Heart right ventricle (tissue), 16 donors: Measurements from ENCODE around the gene CHST2. TPM values are rescaled to one million over a fixed set of nuclear protein-coding genes. Genes with fewer than 3 reads are reported as not detected.
"Not testable (repeated sequence)": the region's sequence is repeated elsewhere in the genome, so short reads cannot be mapped to it uniquely, and the experiment has no call there.

Source experiments
- ATAC-seq, 8 donors: fragments of 200-7000 bp; cut with Tn5 transposase; one replicate each; pipeline ENCODE4 v1.9.1; 2020; ENCODE audit warnings: mild to moderate bottlenecking in 8 of 8, moderate library complexity in 8 of 8, moderate number of reproducible peaks in 1 of 8
- DNase-seq, 2 donors: peaks; one replicate each; pipeline ENCODE4 v3.0.0-alpha.2; 2020
- H3K27ac ChIP-seq, 10 donors: fragments of 200-600 bp; sonication (generic) in 2 of 10; one replicate each; pipeline versions ENCODE4 v1.5.0 to v1.8.0; 2020 to 2022; ENCODE audit warnings: mild to moderate bottlenecking in 3 of 10
- H3K27me3 ChIP-seq, 7 donors: fragments of 200-600 bp; one replicate each; pipeline ENCODE4 v1.8.0; 2021 to 2022; ENCODE audit warnings: mild to moderate bottlenecking in 2 of 7
- H3K36me3 ChIP-seq, 9 donors: fragments of 200-600 bp; sonication (generic) in 1 of 9; one replicate each; pipeline versions ENCODE4 v1.5.0 to v1.8.0; 2020 to 2022; ENCODE audit warnings: mild to moderate bottlenecking in 2 of 9
- H3K4me1 ChIP-seq, 9 donors: fragments of 200-600 bp; sonication (generic) in 1 of 9; one replicate each; pipeline versions ENCODE4 v1.5.0 to v1.8.0; 2020 to 2022; ENCODE audit warnings: mild to moderate bottlenecking in 4 of 9
- H3K4me3 ChIP-seq, 10 donors: fragments of 200-600 bp; sonication (generic) in 2 of 10; one replicate each; pipeline versions ENCODE4 v1.5.0 to v1.8.0; 2020 to 2022; ENCODE audit warnings: mild to moderate bottlenecking in 7 of 10, moderate library complexity in 2 of 10
- H3K9me3 ChIP-seq, 11 donors: fragments of 200-600 bp in 10 of 11; sonication (generic) in 2 of 11; one replicate each; pipeline versions ENCODE4 v1.5.0 to v1.8.0; 2013 to 2022; ENCODE audit warnings: mild to moderate bottlenecking in 2 of 11, control low read depth in 1 of 11, moderate library complexity in 1 of 11
- CTCF ChIP-seq, 9 donors: fragments of 200-600 bp; sonication (generic) in 2 of 9; IDR thresholded peaks; one replicate each; pipeline versions ENCODE4 v1.5.0 to v1.8.0; 2021 to 2022; ENCODE audit warnings: antibody characterized with exemption in 9 of 9, mild to moderate bottlenecking in 5 of 9, moderate library complexity in 1 of 9
- WGBS, 2 donors: extraction: QIAGEN DNeasy Blood & Tissue Kit; methylation state at CpG; one replicate each; pipeline ENCODE4 v1.1.7; 2013; ENCODE audit warnings: inconsistent platforms in 1 of 2; 5-methylcytosine and 5-hydroxymethylcytosine counted together
- intact Hi-C, 10 donors: fragments of 100-400 bp; cut with DNase I; formaldehyde crosslinking; loops; one replicate each; pipeline versions ENCODE4 v1.11.1 to v1.14.2; 2022
- long read RNA-seq, 3 donors: library from polyadenylated mRNA; unstranded; transcript quantifications; one replicate each; pipeline ENCODE4 v2.0.0, GENCODE V29; 2020 to 2021
- polyA plus RNA-seq, 2 donors: library from polyadenylated mRNA; stranded (reverse); fragments of 200-250 nt; gene quantifications; one replicate each; pipeline ENCODE4 v1.2.3, GENCODE V29; 2013
- total RNA-seq, 10 donors: library from RNA; stranded (reverse); fragmentation: NEBNext Ultra II Directional in 3 of 10; extraction: Animal tissue kit (Norgen Biotek cat#: 25700) in 3 of 10; gene quantifications; one replicate each; pipeline versions ENCODE4 v1.2.1 to v1.2.4, GENCODE V29; 2021 to 2023
- donor health status: Arrhythmogenic right ventricular cardiomyopathy.
- donor health status: ischemic (EF 13 %, LVEDD 7.1; RV severe dilation, severe dysfunction).
- donor health status: healthy with polysubstance abuse.
- donor health status: DM: no; HTN: yes; CAD: no.
- donor health status: DM: no; HTN: no; CAD: no.
- donor health status: ischemic (EF 25% LVEDD 6.9; RV normal size, moderate dysfunction).
- donor health status: ischemic (EF 25% LVEDD 5.7; RV mildly dilated, moderate dysfunction).
- donor health status: healthy.
- donor health status: DM: yes; HTN: yes; CAD: no.
- donor health status: Ischemic cardiomyopathy.
- donor health status: ischemic (EF 35%, LVEDD 5.7; RV mildly dilated, moderate dysfunction).
- donor health status: nonischemic (EF 11% LVEDD 7.7; RV severe dilation, severe dysfunction).
- donor health status: DM: yes; HTN: yes; CAD: no.
- donor health status: PGD.
- donor health status: ischemic (EF 29% LVEDD 5.4; RV normal size, mild dysfunction).
- donor health status: nonischemic (EF 23%, LVEDD 6.1; RV moderate dilation, normal function).

Gene CHST2
- total RNA-seq (1 to 10 TPM in 9 of 10 donors, under 1 TPM in 1; 0.89 to 7.0 (median 1.7) TPM), polyA plus RNA-seq (1 to 10 TPM in 1 of 2 donors, under 1 TPM in 1; 0.44 to 2.8 TPM)
- long read RNA-seq, donor 1, full-length matches to known transcripts = 1 of 1 reads
- long read RNA-seq, donor 1, partial matches to known transcripts = 0 of 1 reads
- long read RNA-seq, donor 1, other reads (novel, unspliced or antisense) = 0 of 1 reads
- long read RNA-seq, donor 2, full-length matches to known transcripts = 2 of 10 reads
- long read RNA-seq, donor 2, partial matches to known transcripts = 0 of 10 reads
- long read RNA-seq, donor 2, other reads (novel, unspliced or antisense) = 8 of 10 reads
- long read RNA-seq, donor 3, partial matches to known transcripts = 2 of 3 reads
- long read RNA-seq, donor 3, other reads (novel, unspliced or antisense) = 1 of 3 reads

DNA sequence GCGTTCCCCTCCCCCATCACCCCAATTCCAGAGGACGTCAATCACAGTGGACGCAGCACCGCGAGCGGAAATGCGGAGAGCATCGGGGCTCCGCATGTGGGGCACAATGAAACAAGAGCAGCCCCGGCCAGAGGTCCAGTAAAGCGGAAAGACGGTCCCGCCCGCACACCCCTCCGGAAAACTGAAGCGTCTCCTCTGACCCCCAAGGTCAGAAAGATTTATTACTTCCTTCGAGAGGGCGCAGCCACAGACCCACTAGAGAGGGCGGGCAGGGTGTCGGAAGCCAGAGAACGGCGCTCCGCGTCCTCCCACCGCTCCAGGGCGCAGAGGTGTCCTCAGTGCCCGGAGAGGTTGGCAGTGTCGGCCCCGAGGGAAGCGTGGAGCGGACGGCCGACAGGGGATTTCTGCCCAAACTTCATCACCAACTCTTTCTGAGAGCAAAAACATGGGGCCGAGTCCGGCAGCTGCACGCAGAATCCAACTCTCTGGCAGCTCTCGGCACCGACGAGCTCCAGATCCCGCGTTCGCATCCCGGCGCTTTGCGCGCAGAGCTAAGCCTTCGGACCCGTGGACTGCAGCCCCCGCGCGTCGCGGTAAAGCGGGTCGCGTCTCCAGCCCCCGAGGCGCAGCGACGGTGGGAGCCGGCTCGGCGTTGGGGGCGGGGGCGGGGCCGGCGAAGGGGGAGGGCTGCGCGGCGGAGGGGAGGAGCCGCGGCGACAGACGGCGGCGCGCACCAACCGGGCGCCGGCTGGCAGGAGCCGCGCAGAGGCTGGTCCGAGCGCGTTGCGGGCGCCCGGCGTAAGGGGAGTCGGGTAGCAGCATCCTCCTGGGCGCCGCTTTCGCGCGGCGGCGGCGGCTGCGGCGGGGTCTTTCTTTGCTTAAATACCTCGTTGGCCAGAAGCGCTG, at the start of gene CHST2:
Gene CHST2, plus strand, starts transcription at position 763 of the 906 bp plus-strand sequence. CDS start 1,046 bp downstream, outside the sequence.
- Histone ChIP-seq H3K4me1 (peaks cover 0 to 47% (median 10%) of the 10 kb centered on the region in 9 donors), H3K9me3 (no peaks in the 10 kb centered on the region), H3K4me3 (peak within 1 kb of the TSS; percentile 39 to 89 (median 76)), H3K36me3 (peaks cover 0 to 12% (median 0%) of the 10 kb centered on the region in 9 donors), H3K27me3 (peaks cover 0 to 56% (median 20%) of the 10 kb centered on the region in 7 donors), H3K27ac (peak within 1 kb of the TSS in 9 of 10 donors; percentile 42 to 85 (median 71))
- ATAC-seq = peak; percentile 93 to 96 (median 95)
- peak; percentile 58 to 75 for DNase-seq
- peak in 1 of 9 donors; percentile 9 for TF ChIP-seq CTCF (IDR thresholded peaks at IDR 0.05)
- intact Hi-C loops = loop anchor here in 2 of 10 donors (10.0 kb wide), 2 partner anchors 526 to 556 kb away; no protein-coding TSS in a partner anchor
- 0 to 1% methylated on average over 98 to 102 of the region's 102 CpGs for WGBS, 2 donors

- intact Hi-C loops = no loop called here
- DNase-seq = no peak
- Histone ChIP-seq H3K36me3 (no peaks in the 10 kb centered on the region), H3K27ac (no peak overlapping the region), H3K9me3 (no peaks in the 10 kb centered on the region), H3K27me3 (no peaks in the 10 kb centered on the region), H3K4me3 (no peak overlapping the region), H3K4me1 (no peaks in the 10 kb centered on the region)
- no peak for TF ChIP-seq CTCF (IDR thresholded peaks at IDR 0.05)
- no peak for ATAC-seq
- 68 to 73% methylated on average over 3 of the region's 3 CpGs for WGBS, 2 donors
These were observed 48.5 kb upstream of the CHST2 start for GRCh38 chr3:143070977-143071551.

- Histone ChIP-seq H3K36me3 (no peaks in the 10 kb centered on the region), H3K4me3 (no peak overlapping the region), H3K4me1 (no peaks in the 10 kb centered on the region), H3K27me3 (no peaks in the 10 kb centered on the region), H3K9me3 (no peaks in the 10 kb centered on the region), H3K27ac (no peak overlapping the region)
- no peak for TF ChIP-seq CTCF (IDR thresholded peaks at IDR 0.05)
- 91 to 93% methylated on average over 6 of the region's 6 CpGs for WGBS, 2 donors
- no peak for DNase-seq
- intact Hi-C loops = no loop called here
- ATAC-seq = no peak
These were observed 47.8 kb upstream of the CHST2 start for GRCh38 chr3:143071776-143072175.

DNA sequence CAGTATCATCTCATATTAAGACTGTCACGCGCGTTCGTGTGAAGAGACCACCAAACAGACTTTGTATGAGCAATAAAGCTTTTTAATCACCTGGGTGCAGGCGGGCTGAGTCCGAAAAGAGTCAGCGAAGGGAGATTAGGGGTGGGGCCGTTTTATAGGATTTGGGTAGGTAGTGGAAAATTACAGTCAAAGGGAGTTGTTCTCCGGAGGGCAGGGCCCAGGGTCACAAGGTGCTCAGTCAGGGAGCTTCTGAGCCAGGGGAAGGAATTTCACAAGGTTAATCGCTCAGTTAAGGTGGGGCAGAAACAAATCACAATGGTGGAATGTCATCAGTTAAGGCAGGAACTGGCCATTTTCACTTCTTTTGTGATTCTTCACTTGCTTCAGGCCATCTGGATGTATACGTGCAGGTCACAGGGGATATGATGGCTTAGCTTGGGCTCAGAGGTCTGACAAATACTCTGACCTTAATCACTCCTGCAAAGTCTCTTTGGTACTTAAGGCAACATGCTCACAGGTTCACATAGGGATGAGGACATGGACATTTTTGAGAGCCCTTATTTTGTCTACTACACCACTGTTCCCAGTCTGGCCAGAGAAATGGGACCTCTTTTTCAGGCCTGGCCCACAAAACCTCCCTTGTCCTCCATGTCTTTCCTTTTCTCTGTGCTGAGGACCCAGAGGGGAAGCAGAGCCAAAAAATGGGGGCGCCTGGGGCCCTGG, 47.1 kb upstream of the CHST2 start:
- H3K36me3 ChIP-seq, H3K4me3 ChIP-seq, intact Hi-C loops, DNase-seq, ATAC-seq, H3K9me3 ChIP-seq, H3K27me3 ChIP-seq, H3K27ac ChIP-seq, H3K4me1 ChIP-seq: not testable (repeated sequence)
- 94% methylated on average over 12 of the region's 12 CpGs for WGBS, 2 donors

- H3K9me3 ChIP-seq, H3K4me3 ChIP-seq, DNase-seq, H3K4me1 ChIP-seq, ATAC-seq, H3K27me3 ChIP-seq, H3K36me3 ChIP-seq, H3K27ac ChIP-seq, intact Hi-C loops: not testable (repeated sequence)
- WGBS, 2 donors = 92 to 95% methylated on average over 13 to 14 of the region's 15 CpGs
These were observed 46.0 kb upstream of the CHST2 start for GRCh38 chr3:143073541-143073940.

DNA sequence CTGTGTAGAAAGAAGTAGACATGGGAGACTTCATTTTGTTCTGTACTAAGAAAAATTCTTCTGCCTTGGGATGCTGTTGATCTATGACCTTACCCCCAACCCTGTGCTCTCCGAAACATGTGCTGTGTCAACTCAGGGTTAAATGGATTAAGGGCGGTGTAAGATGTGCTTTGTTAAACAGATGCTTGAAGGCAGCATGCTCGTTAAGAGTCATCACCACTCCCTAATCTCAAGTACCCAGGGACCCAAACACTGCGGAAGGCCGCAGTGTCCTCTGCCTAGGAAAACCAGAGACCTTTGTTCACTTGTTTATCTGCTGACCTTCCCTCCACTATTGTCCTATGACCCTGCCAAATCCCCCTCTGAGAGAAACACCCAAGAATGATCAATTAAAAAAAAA, 45.6 kb upstream of the CHST2 start:
- 67 to 76% methylated on average over 3 to 5 of the region's 5 CpGs for WGBS, 2 donors
- intact Hi-C loops, DNase-seq, H3K9me3 ChIP-seq, H3K4me3 ChIP-seq, H3K36me3 ChIP-seq, H3K27me3 ChIP-seq, H3K4me1 ChIP-seq, H3K27ac ChIP-seq, ATAC-seq: not testable (repeated sequence)
